ENCODE measurements around the gene MAPK6. TPM values are rescaled to one million over a fixed set of nuclear protein-coding genes. Genes with fewer than 3 reads are reported as not detected.
"Not testable (repeated sequence)": the region's sequence is repeated elsewhere in the genome, so short reads cannot be mapped to it uniquely, and the experiment has no call there.

MAPK6 gene
- total RNA-seq, 1 experiment from 2014 or later, result 70.7 TPM

GRCh38 chr15:52037889-52038505 is 19.0 kb downstream of the MAPK6 start:
- in situ Hi-C loops (cut with HindIII; ENCODE audit: low sequenced_read_pairs), result no loop called here
- no peak for DNase-seq (ENCODE audit: low spot score)

- DNase-seq (ENCODE audit: low spot score), result peak; percentile 35
- in situ Hi-C loops (cut with HindIII; ENCODE audit: low sequenced_read_pairs), result no loop called here
These were observed 21.1 kb downstream of the MAPK6 start for GRCh38 chr15:52039925-52040781.

GRCh38 chr15:52042051-52042851 is 23.2 kb downstream of the MAPK6 start:
- DNase-seq (ENCODE audit: low spot score), result no peak
- in situ Hi-C loops (cut with HindIII; ENCODE audit: low sequenced_read_pairs), result no loop called here

- in situ Hi-C loops (cut with HindIII; ENCODE audit: low sequenced_read_pairs), result not testable (repeated sequence)
These were observed 26.8 kb downstream of the MAPK6 start for GRCh38 chr15:52045795-52046298.

GRCh38 chr15:52046552-52046951 is 27.5 kb downstream of the MAPK6 start:
- in situ Hi-C loops (cut with HindIII; ENCODE audit: low sequenced_read_pairs); DNase-seq (ENCODE audit: low spot score): not testable (repeated sequence)

More at GRCh38 chr15:52045795-52046298, 26.8 kb downstream of the MAPK6 start:
- not testable (repeated sequence) for DNase-seq (ENCODE audit: low spot score)

- no peak for DNase-seq (ENCODE audit: low spot score)
- in situ Hi-C loops (cut with HindIII; ENCODE audit: low sequenced_read_pairs), result no loop called here
These were observed 31.4 kb downstream of the MAPK6 start for GRCh38 chr15:52050416-52050815.

- in situ Hi-C loops (cut with HindIII; ENCODE audit: low sequenced_read_pairs), result no loop called here
- no peak for DNase-seq (ENCODE audit: low spot score)
These were observed 33.3 kb downstream of the MAPK6 start for GRCh38 chr15:52052066-52052935.

- DNase-seq (ENCODE audit: low spot score), result no peak
- in situ Hi-C loops (cut with HindIII; ENCODE audit: low sequenced_read_pairs), result no loop called here
These were observed 35.4 kb downstream of the MAPK6 start for GRCh38 chr15:52054381-52054780.

- in situ Hi-C loops (cut with HindIII; ENCODE audit: low sequenced_read_pairs); DNase-seq (ENCODE audit: low spot score): not testable (repeated sequence)
These were observed 35.8 kb downstream of the MAPK6 start for GRCh38 chr15:52054858-52055257.

GRCh38 chr15:52056001-52056400 is 37.0 kb downstream of the MAPK6 start:
- in situ Hi-C loops (cut with HindIII; ENCODE audit: low sequenced_read_pairs), result no loop called here
- peak; percentile 78 for DNase-seq (ENCODE audit: low spot score)

GRCh38 chr15:52056496-52056895 is 37.5 kb downstream of the MAPK6 start:
- DNase-seq (ENCODE audit: low spot score), result peak; percentile 60
- in situ Hi-C loops (cut with HindIII; ENCODE audit: low sequenced_read_pairs), result no loop called here

GRCh38 chr15:52057996-52058395 is 39.0 kb downstream of the MAPK6 start:
- in situ Hi-C loops (cut with HindIII; ENCODE audit: low sequenced_read_pairs), result no loop called here
- no peak for DNase-seq (ENCODE audit: low spot score)

- in situ Hi-C loops (cut with HindIII; ENCODE audit: low sequenced_read_pairs), result no loop called here
- DNase-seq (ENCODE audit: low spot score), result no peak
These were observed 41.5 kb downstream of the MAPK6 start for GRCh38 chr15:52060501-52060900.

GRCh38 chr15:52066842-52067544 is 48.0 kb downstream of the MAPK6 start:
- in situ Hi-C loops (cut with HindIII; ENCODE audit: low sequenced_read_pairs), result no loop called here

GRCh38 chr15:52067545-52067926 is 48.5 kb downstream of the MAPK6 start:
- in situ Hi-C loops (cut with HindIII; ENCODE audit: low sequenced_read_pairs), result no loop called here
- DNase-seq (ENCODE audit: low spot score), result no peak

More at GRCh38 chr15:52066842-52067544, 48.0 kb downstream of the MAPK6 start:
- no peak for DNase-seq (ENCODE audit: low spot score)

GRCh38 chr15:52068004-52068615 is 49.1 kb downstream of the MAPK6 start:
- in situ Hi-C loops (cut with HindIII; ENCODE audit: low sequenced_read_pairs), result no loop called here

GRCh38 chr15:52069559-52069958 is 50.5 kb downstream of the MAPK6 start:
- in situ Hi-C loops (cut with HindIII; ENCODE audit: low sequenced_read_pairs), result no loop called here
- no peak for DNase-seq (ENCODE audit: low spot score)

More at GRCh38 chr15:52068004-52068615, 49.1 kb downstream of the MAPK6 start:
- no peak for DNase-seq (ENCODE audit: low spot score)

- in situ Hi-C loops (cut with HindIII; ENCODE audit: low sequenced_read_pairs), result no loop called here
- no peak for DNase-seq (ENCODE audit: low spot score)
These were observed 52.6 kb downstream of the MAPK6 start for GRCh38 chr15:52071570-52071969.

Measured in G401 (cell line).